ENCODE data around the gene UGT1A1.
"Not testable (repeated sequence)": the region's sequence is repeated elsewhere in the genome, so short reads cannot be mapped to it uniquely, and the experiment has no call there.

The UGT1A1 gene

DNA sequence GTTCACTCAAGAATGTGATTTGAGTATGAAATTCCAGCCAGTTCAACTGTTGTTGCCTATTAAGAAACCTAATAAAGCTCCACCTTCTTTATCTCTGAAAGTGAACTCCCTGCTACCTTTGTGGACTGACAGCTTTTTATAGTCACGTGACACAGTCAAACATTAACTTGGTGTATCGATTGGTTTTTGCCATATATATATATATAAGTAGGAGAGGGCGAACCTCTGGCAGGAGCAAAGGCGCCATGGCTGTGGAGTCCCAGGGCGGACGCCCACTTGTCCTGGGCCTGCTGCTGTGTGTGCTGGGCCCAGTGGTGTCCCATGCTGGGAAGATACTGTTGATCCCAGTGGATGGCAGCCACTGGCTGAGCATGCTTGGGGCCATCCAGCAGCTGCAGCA lies at the start of gene UGT1A1:
TSS of gene UGT1A1 (plus strand) at position 228 of the 400 bp plus-strand sequence. CDS start at position 246, 18 bp downstream.
- DNase-seq: no peak

GRCh38 chr2:233711312-233712008 lies 48.6 kb upstream of the UGT1A1 start:
- peak; percentile 64 for DNase-seq

DNA sequence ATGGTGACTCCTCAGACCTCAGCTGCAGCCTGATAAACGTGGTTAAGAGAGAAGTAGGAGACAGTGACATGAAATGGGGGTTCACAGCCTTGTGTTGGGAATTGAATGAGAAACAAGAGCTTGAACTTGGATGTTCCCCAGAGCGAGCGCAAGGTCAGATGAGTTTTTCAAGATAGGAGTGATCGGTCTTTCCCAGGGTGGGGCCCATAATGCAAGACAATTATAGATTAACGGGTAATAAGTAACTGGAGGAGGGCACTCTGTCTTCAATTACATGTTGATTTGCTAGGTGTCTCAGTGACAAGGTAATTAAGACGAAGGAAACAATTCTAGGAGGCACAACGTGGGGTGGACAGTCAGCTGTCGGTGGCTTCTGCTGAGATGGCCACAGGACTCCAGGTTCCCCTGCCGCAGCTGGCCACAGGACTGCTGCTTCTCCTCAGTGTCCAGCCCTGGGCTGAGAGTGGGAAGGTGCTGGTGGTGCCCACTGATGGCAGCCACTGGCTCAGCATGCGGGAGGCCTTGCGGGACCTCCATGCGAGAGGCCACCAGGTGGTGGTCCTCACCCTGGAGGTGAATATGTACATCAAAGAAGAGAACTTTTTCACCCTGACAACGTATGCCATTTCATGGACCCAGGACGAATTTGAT lies 47.3 kb upstream of the UGT1A1 start, which contains the start of gene UGT1A5:
TSS of gene UGT1A5 (plus strand) at position 297 of the 651 bp plus-strand sequence. CDS start at position 382, 85 bp downstream.
- no peak for DNase-seq

- no peak for DNase-seq
Observed at GRCh38 chr2:233713262-233713615, 46.8 kb upstream of the UGT1A1 start.

GRCh38 chr2:233714121-233714520 lies 45.9 kb upstream of the UGT1A1 start:
- no peak for DNase-seq

DNA sequence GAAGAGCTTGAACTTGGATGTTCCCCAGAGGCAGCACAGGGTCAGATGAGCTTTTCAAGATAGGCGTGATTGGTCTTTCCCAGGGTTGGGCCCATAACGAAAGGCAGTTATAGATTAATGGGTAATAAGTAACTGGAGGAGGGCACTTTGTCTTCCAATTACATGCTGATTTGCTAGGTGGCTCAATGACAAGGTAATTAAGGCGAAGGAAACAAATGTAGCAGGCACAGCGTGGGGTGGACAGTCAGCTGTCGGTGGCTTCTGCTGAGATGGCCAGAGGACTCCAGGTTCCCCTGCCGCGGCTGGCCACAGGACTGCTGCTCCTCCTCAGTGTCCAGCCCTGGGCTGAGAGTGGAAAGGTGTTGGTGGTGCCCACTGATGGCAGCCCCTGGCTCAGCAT lies 41.5 kb upstream of the UGT1A1 start, which contains the start of gene UGT1A4:
TSS of gene UGT1A4 (plus strand) at position 185 of the 400 bp plus-strand sequence. CDS start at position 270, 85 bp downstream.
- DNase-seq: no peak

- no peak for DNase-seq
Observed at GRCh38 chr2:233728723-233729301, 31.3 kb upstream of the UGT1A1 start, which contains the start of gene UGT1A3. UGT1A3 (plus strand) TSS chr2:233729042; CDS start chr2:233729127, 85 bp downstream.

DNA sequence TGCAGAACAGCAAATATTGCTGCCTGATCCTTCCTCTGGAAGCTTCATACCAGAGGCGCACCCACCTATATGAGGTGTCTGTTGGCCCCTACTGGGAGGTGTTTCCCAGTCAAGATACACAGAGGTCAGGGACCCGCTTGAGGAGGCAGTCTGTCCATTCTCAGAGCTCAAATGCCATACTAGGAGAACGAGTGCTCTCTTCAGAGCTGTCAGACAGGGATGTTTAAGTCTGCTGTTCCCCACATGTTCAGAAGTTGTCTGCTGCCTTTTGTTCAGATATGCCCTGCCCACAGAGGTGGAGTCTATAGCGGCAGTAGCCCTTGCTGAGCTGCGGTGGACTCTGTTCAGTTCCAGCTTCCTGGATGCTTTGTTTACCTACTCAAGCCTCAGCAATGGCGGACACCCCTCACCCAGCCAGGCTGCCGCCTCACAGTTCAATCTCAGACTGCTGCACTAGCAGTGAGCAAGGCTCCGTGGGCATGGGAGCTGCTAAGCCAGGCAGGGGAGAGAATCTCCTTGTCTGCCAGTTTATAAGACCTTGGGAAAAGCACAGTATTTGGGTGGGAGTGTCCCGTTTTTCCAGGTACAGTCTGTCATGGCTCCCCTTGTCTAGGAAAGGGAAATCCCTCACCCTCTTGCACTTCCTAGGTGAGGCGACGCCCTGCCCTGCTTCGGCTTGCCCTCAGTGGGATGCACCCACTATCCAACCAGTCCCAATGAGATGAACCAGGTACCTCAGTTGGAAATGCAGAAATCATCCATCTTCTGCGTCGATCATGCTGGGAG lies 23.0 kb upstream of the UGT1A1 start:
- DNase-seq: not testable (repeated sequence)

DNA sequence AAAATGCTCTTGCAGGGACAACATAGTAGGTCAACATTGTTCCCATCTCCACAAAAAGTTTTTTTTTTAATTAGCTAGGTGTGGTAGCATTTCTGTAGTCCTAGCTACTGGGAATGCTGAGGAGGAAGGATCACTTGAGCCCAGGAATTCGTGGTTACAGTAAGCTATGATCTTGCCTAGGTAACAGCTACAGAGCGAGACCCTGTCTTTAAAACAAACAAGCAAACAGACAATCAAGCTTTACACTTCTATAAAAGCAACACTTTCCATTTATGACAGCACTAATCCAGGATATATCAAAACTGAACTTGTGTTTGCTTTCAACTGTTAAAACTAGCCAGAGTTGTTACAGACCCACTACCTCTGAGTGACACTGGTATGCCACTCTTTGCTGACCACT lies 19.2 kb upstream of the UGT1A1 start:
- no peak for DNase-seq

- DNase-seq: no peak
Observed at GRCh38 chr2:233743464-233744259, 16.4 kb upstream of the UGT1A1 start.

- DNase-seq: no peak
Observed at GRCh38 chr2:233745073-233745755, 14.9 kb upstream of the UGT1A1 start.

- not testable (repeated sequence) for DNase-seq
Observed at GRCh38 chr2:233745838-233746237, 14.2 kb upstream of the UGT1A1 start.

GRCh38 chr2:233746475-233747282 lies 13.4 kb upstream of the UGT1A1 start:
- DNase-seq: no peak

DNA sequence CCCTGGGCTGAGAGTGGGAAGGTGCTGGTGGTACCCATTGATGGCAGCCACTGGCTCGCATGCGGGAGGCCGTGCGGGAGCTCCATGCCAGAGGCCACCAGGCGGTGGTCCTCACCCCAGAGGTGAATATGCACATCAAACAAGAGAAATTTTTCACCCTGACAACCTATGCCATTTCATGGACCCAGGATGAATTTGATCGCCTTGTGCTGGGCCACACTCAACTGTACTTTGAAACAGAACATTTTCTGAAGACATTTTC lies 12.9 kb upstream of the UGT1A1 start:
- DNase-seq: no peak

- not testable (repeated sequence) for DNase-seq
Observed at GRCh38 chr2:233750689-233751088, 9.4 kb upstream of the UGT1A1 start.

DNA sequence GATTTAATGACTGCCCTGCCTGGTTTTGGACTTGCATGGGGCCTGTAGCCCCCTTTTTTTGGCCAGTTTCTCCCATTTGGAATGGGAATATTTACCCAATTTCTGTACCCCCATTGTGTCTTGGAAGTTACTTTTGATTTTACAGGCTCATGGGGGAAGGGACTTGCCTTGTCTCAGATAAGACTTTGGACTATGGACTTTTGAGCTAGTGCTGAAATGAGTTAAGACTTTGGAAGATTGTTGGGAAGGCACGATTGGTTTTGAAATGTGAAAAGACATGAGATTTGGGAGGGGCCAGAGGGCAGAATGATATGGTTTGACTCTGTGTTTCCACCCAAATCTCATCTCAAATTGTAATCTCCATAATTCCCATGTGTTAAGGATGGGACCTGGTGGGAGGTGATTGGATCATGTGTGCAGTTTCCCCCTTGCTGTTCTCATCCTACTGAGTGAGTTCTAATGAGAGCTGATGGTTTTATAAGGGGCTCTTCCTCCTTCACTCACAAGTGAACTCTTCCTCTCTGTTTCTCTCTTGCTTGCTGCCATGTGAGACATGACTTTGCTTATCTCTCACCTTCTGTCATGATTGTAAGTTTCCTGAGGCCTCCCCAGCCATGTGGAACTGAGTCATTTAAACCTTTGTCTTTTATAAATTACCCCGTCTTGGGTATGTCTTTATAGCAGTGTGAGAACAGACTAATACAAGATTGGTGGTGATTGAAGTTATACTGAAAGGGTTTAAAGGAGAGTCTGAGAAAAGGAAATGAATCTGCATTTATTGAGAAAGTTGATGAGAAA lies 8.7 kb upstream of the UGT1A1 start:
- DNase-seq: not testable (repeated sequence)

GRCh38 chr2:233754872-233755611 lies 5.0 kb upstream of the UGT1A1 start:
- no peak for DNase-seq

- DNase-seq: no peak
Observed at GRCh38 chr2:233756429-233757081, 3.5 kb upstream of the UGT1A1 start.

DNA sequence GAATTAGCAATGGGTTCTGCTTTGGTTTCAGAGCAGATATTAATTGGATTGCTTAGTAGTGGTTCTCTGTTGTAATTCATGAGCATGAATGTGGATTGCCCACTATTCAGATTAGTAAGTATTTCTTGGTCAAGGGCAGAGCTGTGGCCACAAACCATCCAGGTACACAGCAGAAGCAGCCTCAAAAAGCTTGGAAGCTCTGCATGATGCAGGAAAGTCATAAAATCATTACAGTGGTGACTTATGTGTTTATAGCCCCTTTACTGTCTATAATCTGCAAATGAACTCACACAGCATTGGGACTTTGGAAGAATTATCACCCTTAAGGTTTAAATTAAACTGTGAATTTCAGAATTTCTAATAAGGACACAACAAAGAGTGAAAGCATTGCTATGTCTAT lies 1.9 kb upstream of the UGT1A1 start:
- no peak for DNase-seq
